ENCODE results near the gene DNAJC3.
"Not testable (repeated sequence)": the region's sequence is repeated elsewhere in the genome, so short reads cannot be mapped to it uniquely, and the experiment has no call there.

The DNAJC3 gene

DNA sequence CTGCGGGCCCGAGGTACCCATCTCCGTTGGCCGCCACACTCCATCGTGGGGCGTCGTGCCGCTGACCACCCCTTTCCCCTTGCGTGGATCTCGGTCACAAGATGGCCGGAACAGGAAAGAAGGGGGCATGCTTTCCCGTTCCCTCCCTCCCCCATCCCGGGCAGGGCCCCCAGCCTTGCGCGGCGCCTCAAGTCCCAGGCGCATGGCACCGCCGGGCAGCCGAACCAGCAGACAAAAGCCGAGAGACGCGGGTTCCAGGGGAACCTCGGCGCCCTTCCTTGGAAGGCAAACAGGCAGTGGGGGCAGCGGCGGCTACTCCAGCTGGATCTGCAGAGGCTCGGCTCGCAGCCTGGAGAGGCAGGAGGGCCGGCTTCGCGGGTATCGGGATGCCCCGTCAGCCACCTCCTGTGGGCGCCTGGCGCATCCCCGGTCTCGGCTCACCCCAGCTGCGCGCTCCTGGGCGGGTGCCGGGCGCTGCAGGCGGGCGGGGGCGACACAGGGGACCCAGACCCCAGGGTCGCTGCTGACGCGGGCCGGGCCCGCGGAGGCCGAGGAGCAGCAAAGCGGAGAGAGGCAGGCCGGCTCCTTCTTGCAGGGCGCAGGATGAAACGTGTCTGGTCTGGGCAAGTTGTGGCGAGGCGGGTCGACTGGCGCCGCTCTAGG lies 32.9 kb upstream of the DNAJC3 start:
- Histone ChIP-seq H3K9ac (ENCODE audit: low read length) (peak overlapping the region; percentile 68), H3K9me3 (ENCODE audit: control insufficient read depth, insufficient read depth, low read depth, low read length) (no peaks in the 10 kb centered on the region), H3K4me3 (ENCODE audit: low read depth, low read length) (peak overlapping the region; percentile 83), H3K27me3 (ENCODE audit: control insufficient read depth, insufficient read depth, low read length) (peaks cover 14% of the 10 kb centered on the region; the same call in 1 of the 2 replicates), H3K4me1 (ENCODE audit: control insufficient read depth, insufficient read depth, low read length) (peaks cover 23% of the 10 kb centered on the region; the same call in 1 of the 2 replicates), H3K36me3 (ENCODE audit: control insufficient read depth, insufficient read depth, low read length) (peaks cover 15% of the 10 kb centered on the region), H3K27ac (ENCODE audit: low read depth, low read length) (peak overlapping the region; percentile 67; the same call in 1 of the 2 replicates)

DNA sequence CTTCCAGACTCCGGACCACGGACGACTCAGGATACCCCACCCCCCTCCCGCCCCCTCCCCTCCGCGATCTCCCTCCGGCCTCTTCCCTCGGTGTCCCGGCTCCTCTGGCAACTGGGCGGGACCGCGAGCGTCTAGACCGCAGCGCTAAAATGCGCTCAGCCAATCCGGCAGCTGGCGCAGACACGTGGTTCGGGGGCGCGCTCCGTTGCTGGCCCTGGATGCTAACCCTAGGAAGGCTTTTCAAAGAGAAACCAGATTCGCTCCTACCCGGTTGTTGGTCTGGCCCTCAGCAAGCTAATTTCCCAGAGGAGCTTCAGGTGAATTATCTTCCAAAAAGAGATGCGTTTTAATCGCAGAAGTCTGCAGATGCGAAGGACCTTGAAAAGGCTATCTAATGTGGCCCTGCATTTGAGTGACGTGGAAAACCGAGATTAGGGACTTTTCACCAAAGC lies 32.3 kb upstream of the DNAJC3 start, which contains the start of gene DZIP1:
DZIP1 (minus strand) TSS at position 106 of the 452 bp plus-strand sequence. CDS start 2,677 bp downstream, outside the sequence.
- H3K4me1 ChIP-seq (ENCODE audit: control insufficient read depth, insufficient read depth, low read length): peaks cover 23% of the 10 kb centered on the region; the same call in 1 of the 2 replicates
- H3K27me3 ChIP-seq (ENCODE audit: control insufficient read depth, insufficient read depth, low read length): peaks cover 14% of the 10 kb centered on the region; the same call in 1 of the 2 replicates
- no peaks in the 10 kb centered on the region for H3K9me3 ChIP-seq (ENCODE audit: control insufficient read depth, insufficient read depth, low read depth, low read length)
- H3K36me3 ChIP-seq (ENCODE audit: control insufficient read depth, insufficient read depth, low read length): peaks cover 14% of the 10 kb centered on the region
- H3K27ac ChIP-seq (ENCODE audit: low read depth, low read length): peak within 1 kb of the TSS; percentile 67; the same call in 1 of the 2 replicates
- peak within 1 kb of the TSS; percentile 83 for H3K4me3 ChIP-seq (ENCODE audit: low read depth, low read length)
- H3K9ac ChIP-seq (ENCODE audit: low read length): peak within 1 kb of the TSS; percentile 68

DNA sequence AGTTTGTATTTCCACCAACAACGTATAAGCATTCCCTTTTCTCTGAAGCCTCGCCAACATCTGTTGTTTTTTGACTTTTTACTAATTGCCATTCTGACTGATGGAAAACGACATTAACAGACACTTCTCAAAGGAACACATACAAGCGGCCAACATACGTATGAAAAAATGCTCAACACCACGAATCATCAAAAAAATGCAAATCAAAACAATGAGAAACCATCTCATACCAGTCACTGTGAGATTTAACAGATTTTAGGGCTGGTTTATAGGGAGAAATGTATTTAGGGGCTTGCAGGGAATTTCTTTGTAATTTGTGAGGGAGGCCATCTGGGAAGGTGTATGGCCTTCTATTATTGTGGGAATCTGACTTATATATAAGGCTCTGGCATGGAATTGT lies 29.6 kb upstream of the DNAJC3 start:
- Histone ChIP-seq H3K4me1 (ENCODE audit: control insufficient read depth, insufficient read depth, low read length) (peaks cover 13% of the 10 kb centered on the region; the same call in 1 of the 2 replicates), H3K27me3 (ENCODE audit: control insufficient read depth, insufficient read depth, low read length) (peaks cover 11% of the 10 kb centered on the region; the same call in 1 of the 2 replicates), H3K9ac (ENCODE audit: low read length) (no peak overlapping the region), H3K9me3 (ENCODE audit: control insufficient read depth, insufficient read depth, low read depth, low read length) (peaks cover 8% of the 10 kb centered on the region; the same call in 1 of the 2 replicates), H3K36me3 (ENCODE audit: control insufficient read depth, insufficient read depth, low read length) (no peaks in the 10 kb centered on the region), H3K27ac (ENCODE audit: low read depth, low read length) (no peak overlapping the region), H3K4me3 (ENCODE audit: low read depth, low read length) (no peak overlapping the region)

DNA sequence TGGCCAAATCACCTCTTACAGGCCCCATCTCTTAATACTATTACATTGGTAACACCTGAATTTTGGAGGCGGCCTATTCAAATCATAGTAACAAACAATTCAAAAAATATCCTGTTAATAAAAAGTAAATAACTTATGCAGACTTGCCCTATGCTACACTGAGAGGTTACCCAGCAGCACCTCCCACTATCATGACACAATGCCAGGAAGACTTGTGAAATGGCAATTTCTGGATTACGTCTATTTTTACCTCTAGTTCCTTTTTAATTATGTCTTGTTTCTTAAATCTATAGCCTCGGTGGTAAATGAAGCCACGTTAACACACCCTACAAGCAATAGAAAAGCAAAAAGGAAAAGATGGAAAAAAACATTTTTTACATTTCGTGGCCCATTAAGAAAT lies 26.2 kb upstream of the DNAJC3 start:
- no peak overlapping the region for H3K27ac ChIP-seq (ENCODE audit: low read depth, low read length)
- H3K4me1 ChIP-seq (ENCODE audit: control insufficient read depth, insufficient read depth, low read length): peaks cover 6% of the 10 kb centered on the region
- no peaks in the 10 kb centered on the region for H3K27me3 ChIP-seq (ENCODE audit: control insufficient read depth, insufficient read depth, low read length)
- no peak overlapping the region for H3K4me3 ChIP-seq (ENCODE audit: low read depth, low read length)
- peaks cover 8% of the 10 kb centered on the region; the same call in 1 of the 2 replicates for H3K9me3 ChIP-seq (ENCODE audit: control insufficient read depth, insufficient read depth, low read depth, low read length)
- no peak overlapping the region for H3K9ac ChIP-seq (ENCODE audit: low read length)
- H3K36me3 ChIP-seq (ENCODE audit: control insufficient read depth, insufficient read depth, low read length): no peaks in the 10 kb centered on the region

DNA sequence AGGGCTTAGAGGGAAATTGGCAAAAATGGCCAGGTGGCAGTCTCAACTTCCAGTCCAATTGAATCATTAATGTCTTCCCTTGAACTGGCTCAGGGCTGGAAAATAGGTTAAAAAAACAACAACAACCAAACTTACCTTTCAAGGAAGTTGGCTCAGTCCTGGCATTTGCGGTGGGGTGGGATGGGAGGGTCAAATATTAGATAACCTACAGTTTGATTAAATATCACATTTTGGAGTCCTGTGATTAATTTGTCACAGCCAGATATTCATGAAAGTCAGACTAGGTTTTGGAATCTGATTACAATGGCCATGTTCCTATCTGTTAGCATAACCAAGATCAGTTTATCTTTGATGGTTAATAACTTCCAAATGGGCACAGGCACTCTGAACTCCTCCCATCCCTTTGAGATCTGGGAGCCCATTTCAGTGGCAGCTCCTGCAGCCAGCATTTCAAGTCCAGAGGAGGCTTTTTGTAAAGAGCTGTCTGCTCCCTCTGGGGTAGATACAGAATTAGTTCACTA lies 24.6 kb upstream of the DNAJC3 start:
- Histone ChIP-seq H3K27me3 (ENCODE audit: control insufficient read depth, insufficient read depth, low read length) (no peaks in the 10 kb centered on the region), H3K36me3 (ENCODE audit: control insufficient read depth, insufficient read depth, low read length) (no peaks in the 10 kb centered on the region), H3K9ac (ENCODE audit: low read length) (no peak overlapping the region), H3K9me3 (ENCODE audit: control insufficient read depth, insufficient read depth, low read depth, low read length) (peaks cover 8% of the 10 kb centered on the region; the same call in 1 of the 2 replicates), H3K27ac (ENCODE audit: low read depth, low read length) (no peak overlapping the region), H3K4me3 (ENCODE audit: low read depth, low read length) (no peak overlapping the region), H3K4me1 (ENCODE audit: control insufficient read depth, insufficient read depth, low read length) (peaks cover 6% of the 10 kb centered on the region)

DNA sequence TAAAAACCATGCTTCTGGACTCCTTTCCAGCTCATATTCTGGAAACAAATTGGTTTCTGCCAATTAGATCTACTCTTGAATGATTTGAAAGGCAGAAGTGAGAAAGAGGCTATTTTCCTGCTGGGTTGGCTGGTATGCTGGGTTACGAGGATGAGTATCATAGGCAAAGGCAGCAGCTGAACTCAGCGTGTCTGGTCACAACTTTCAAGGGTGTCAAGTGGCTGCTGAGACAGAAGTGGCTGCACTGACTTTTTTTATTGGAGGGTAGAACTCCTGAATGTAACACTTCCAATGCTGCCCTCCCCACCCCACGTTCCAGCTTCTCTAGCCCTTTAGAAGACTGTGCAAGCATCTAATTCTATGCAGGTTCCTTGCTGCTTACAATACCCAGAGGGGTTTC lies 24.1 kb upstream of the DNAJC3 start:
- Histone ChIP-seq H3K36me3 (ENCODE audit: control insufficient read depth, insufficient read depth, low read length) (no peaks in the 10 kb centered on the region), H3K9me3 (ENCODE audit: control insufficient read depth, insufficient read depth, low read depth, low read length) (peaks cover 8% of the 10 kb centered on the region; the same call in 1 of the 2 replicates), H3K27me3 (ENCODE audit: control insufficient read depth, insufficient read depth, low read length) (no peaks in the 10 kb centered on the region), H3K4me3 (ENCODE audit: low read depth, low read length) (no peak overlapping the region), H3K4me1 (ENCODE audit: control insufficient read depth, insufficient read depth, low read length) (peaks cover 6% of the 10 kb centered on the region), H3K27ac (ENCODE audit: low read depth, low read length) (no peak overlapping the region), H3K9ac (ENCODE audit: low read length) (no peak overlapping the region)

DNA sequence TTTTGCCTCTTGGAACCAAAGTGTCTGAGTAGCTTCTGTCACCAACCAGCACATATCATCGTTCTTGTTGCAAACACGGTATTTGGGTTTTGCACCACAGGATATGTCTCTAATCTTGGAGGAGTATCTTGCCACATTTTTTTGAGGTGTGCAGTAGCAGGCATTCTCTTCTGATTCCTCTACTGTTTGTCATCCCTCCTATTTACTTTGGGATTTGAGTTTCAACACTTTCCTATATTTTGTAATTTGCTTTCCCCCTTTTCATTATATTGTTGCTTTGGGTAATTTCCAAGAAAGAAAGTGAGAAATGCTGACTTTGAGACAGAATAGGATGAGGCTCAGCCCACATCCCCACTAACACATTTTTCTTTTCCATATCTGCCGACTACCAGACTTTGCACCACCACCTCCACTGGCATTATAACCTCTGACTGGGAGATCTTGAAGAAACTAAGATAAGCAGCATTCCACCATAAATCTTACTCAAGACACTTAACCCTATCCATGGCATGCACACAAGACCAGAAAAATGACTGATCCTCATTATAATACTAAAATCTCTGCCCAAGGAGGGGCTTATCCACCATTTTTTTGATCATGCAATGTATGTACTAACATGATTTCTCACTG lies 20.4 kb upstream of the DNAJC3 start:
- Histone ChIP-seq H3K9ac (ENCODE audit: low read length) (no peak overlapping the region), H3K9me3 (ENCODE audit: control insufficient read depth, insufficient read depth, low read depth, low read length) (peaks cover 3% of the 10 kb centered on the region; the same call in 1 of the 2 replicates), H3K27ac (ENCODE audit: low read depth, low read length) (no peak overlapping the region), H3K4me3 (ENCODE audit: low read depth, low read length) (no peak overlapping the region), H3K4me1 (ENCODE audit: control insufficient read depth, insufficient read depth, low read length) (peaks cover 6% of the 10 kb centered on the region), H3K27me3 (ENCODE audit: control insufficient read depth, insufficient read depth, low read length) (no peaks in the 10 kb centered on the region), H3K36me3 (ENCODE audit: control insufficient read depth, insufficient read depth, low read length) (no peaks in the 10 kb centered on the region)

DNA sequence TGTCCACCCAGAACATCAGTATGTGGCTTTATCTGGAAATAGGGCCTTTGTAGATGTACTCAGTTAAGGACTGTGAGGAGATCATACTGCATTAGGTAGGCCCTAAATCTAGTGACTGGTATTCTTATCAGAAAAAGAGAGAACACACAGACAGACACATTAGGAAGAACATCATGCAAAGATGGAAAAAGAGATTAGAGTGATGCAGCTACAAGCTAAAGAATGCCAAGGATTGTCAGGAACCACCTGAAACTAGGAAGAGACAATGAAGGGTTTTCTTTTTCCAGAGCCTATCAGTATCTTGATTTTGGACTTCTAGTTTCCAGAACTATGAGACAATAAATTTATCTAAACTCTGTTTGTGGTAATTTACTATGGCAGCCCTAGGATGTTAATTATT lies 17.4 kb upstream of the DNAJC3 start:
- no peaks in the 10 kb centered on the region for H3K4me1 ChIP-seq (ENCODE audit: control insufficient read depth, insufficient read depth, low read length)
- no peaks in the 10 kb centered on the region for H3K36me3 ChIP-seq (ENCODE audit: control insufficient read depth, insufficient read depth, low read length)
- no peak overlapping the region for H3K4me3 ChIP-seq (ENCODE audit: low read depth, low read length)
- no peak overlapping the region for H3K9ac ChIP-seq (ENCODE audit: low read length)
- H3K9me3 ChIP-seq (ENCODE audit: control insufficient read depth, insufficient read depth, low read depth, low read length): no peaks in the 10 kb centered on the region; the same call in 1 of the 2 replicates
- no peaks in the 10 kb centered on the region for H3K27me3 ChIP-seq (ENCODE audit: control insufficient read depth, insufficient read depth, low read length)
- H3K27ac ChIP-seq (ENCODE audit: low read depth, low read length): no peak overlapping the region

DNA sequence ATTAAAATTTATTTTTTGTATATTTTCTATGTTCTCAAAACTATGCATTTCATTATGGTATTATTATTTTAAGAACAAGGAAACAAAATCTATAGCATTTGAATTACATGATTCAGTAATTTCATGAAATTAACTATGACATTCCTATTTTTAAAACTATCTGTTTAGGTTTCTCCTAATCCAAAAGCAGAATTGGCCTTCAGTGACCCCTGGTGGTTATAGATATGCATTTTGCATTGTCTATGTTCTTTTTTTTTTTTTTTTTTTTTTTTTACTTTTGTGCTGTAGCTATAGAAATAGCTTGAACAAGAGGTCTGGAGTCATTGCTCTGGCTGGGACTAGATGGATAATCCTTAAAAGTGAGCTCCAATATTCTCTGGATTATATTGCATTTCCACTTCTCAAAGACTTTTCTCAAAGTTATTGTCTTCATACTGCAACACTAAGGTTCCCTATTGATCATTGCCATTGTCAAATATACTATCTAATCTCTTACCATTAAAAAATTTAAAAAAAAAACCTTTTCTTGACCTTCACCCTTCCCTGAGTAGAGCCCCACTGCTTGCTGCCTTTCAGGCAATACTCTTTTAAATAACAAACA lies 15.9 kb upstream of the DNAJC3 start:
- Histone ChIP-seq H3K27ac (ENCODE audit: low read depth, low read length) (no peak overlapping the region), H3K9ac (ENCODE audit: low read length) (no peak overlapping the region), H3K36me3 (ENCODE audit: control insufficient read depth, insufficient read depth, low read length) (no peaks in the 10 kb centered on the region), H3K4me3 (ENCODE audit: low read depth, low read length) (no peak overlapping the region), H3K27me3 (ENCODE audit: control insufficient read depth, insufficient read depth, low read length) (no peaks in the 10 kb centered on the region), H3K4me1 (ENCODE audit: control insufficient read depth, insufficient read depth, low read length) (no peaks in the 10 kb centered on the region), H3K9me3 (ENCODE audit: control insufficient read depth, insufficient read depth, low read depth, low read length) (peaks cover 8% of the 10 kb centered on the region; the same call in 1 of the 2 replicates)

DNA sequence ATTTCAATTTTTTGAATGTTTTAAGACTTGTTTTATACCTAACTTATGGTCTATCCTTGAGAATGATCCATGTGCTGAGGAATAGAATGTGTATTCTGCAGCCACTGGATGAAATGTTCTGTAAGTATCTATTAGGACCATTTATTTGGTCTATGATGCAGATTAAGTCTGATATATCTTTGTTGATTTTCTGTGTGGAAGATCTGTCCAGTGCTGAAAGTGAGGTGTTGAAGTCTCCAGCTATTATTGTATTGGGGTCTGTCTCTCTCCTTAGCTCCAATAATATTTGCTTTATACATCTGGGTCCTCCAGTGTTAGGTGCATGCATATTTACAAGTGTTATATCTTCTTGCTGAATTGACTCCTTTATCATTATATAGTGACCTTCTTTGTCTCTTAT lies 9.7 kb upstream of the DNAJC3 start:
- H3K4me3 ChIP-seq (ENCODE audit: low read depth, low read length); H3K36me3 ChIP-seq (ENCODE audit: control insufficient read depth, insufficient read depth, low read length); H3K9ac ChIP-seq (ENCODE audit: low read length); H3K27ac ChIP-seq (ENCODE audit: low read depth, low read length); H3K4me1 ChIP-seq (ENCODE audit: control insufficient read depth, insufficient read depth, low read length); H3K27me3 ChIP-seq (ENCODE audit: control insufficient read depth, insufficient read depth, low read length): not testable (repeated sequence)
- H3K9me3 ChIP-seq (ENCODE audit: control insufficient read depth, insufficient read depth, low read depth, low read length): peaks cover 51% of the 10 kb centered on the region
